Astrocyte (in vitro differentiated cells and primary cell): ENCODE results near the gene BFSP2. TPM values are rescaled to one million over a fixed set of nuclear protein-coding genes. Genes with fewer than 3 reads are reported as not detected.

ENCODE experiments used
- DNase-seq: peaks from one replicate; pipeline ENCODE4 v3.0.0-alpha.2; 2010; ENCODE audit warnings: low read depth
- FAIRE-seq: peaks from 2 replicates; lab custom pipeline; 2011; peaks lifted over from hg19 to GRCh38; lab: Jason Lieb, UNC
- H2AFZ ChIP-seq: 2 replicates; pipeline ENCODE4 v1.6.0; 2012; ENCODE audit warnings: low read depth, low read length, inconsistent platforms
- H3K27ac ChIP-seq: 2 replicates; pipeline ENCODE4 v1.5.1; 2011; ENCODE audit warnings: low read depth, low read length, inconsistent platforms
- H3K27me3 ChIP-seq: 2 replicates; pipeline ENCODE4 v1.6.0; 2011; ENCODE audit warnings: low read length, inconsistent platforms; ENCODE audit not compliant: insufficient read depth
- H3K36me3 ChIP-seq: 2 replicates; pipeline ENCODE4 v1.5.1; 2011; ENCODE audit warnings: low read length, inconsistent platforms; ENCODE audit not compliant: insufficient read depth
- H3K4me1 ChIP-seq: 2 replicates; pipeline ENCODE4 v1.5.1; 2011; ENCODE audit warnings: low read length, inconsistent platforms; ENCODE audit not compliant: insufficient read depth
- H3K4me2 ChIP-seq: 2 replicates; pipeline ENCODE4 v1.6.0; 2012; ENCODE audit warnings: low read length, inconsistent platforms
- H3K4me3 ChIP-seq: 2 replicates; pipeline ENCODE4 v1.5.1; 2011; ENCODE audit warnings: low read depth, mild to moderate bottlenecking, low read length, inconsistent platforms; ENCODE audit not compliant: insufficient read depth
- H3K79me2 ChIP-seq: 2 replicates; pipeline ENCODE4 v1.6.0; 2012; ENCODE audit warnings: mild to moderate bottlenecking, low read length, inconsistent platforms; ENCODE audit not compliant: insufficient read depth
- H3K9ac ChIP-seq: 2 replicates; pipeline ENCODE4 v1.6.0; 2012; ENCODE audit warnings: mild to moderate bottlenecking, low read length, inconsistent platforms
- H3K9me3 ChIP-seq: 2 replicates; pipeline ENCODE4 v1.5.1; 2012; ENCODE audit warnings: low read depth, mild to moderate bottlenecking, low read length, inconsistent platforms; ENCODE audit not compliant: insufficient read depth
- H4K20me1 ChIP-seq: 2 replicates; pipeline ENCODE4 v1.6.0; 2012; ENCODE audit warnings: low read length, inconsistent platforms; ENCODE audit not compliant: insufficient read depth
- H3K27ac Mint-ChIP-seq: one replicate; pipeline ENCODE4 v1.8.0; 2021; ENCODE audit warnings: mild to moderate bottlenecking, mixed read lengths; ENCODE audit not compliant: unreplicated experiment
- H3K27me3 Mint-ChIP-seq: one replicate; pipeline ENCODE4 v1.8.0; 2021; ENCODE audit warnings: low read depth, mixed read lengths; ENCODE audit not compliant: unreplicated experiment
- H3K36me3 Mint-ChIP-seq: one replicate; pipeline ENCODE4 v1.8.0; 2021; ENCODE audit warnings: low read depth, mixed read lengths; ENCODE audit not compliant: unreplicated experiment
- H3K4me1 Mint-ChIP-seq: one replicate; pipeline ENCODE4 v1.8.0; 2021; ENCODE audit warnings: low read depth, mixed read lengths; ENCODE audit not compliant: unreplicated experiment
- H3K4me3 Mint-ChIP-seq: one replicate; pipeline ENCODE4 v1.8.0; 2021; ENCODE audit warnings: mild to moderate bottlenecking, moderate library complexity, mixed read lengths; ENCODE audit not compliant: unreplicated experiment
- H3K9me3 Mint-ChIP-seq: one replicate; pipeline ENCODE4 v1.8.0; 2021; ENCODE audit warnings: mild to moderate bottlenecking, mixed read lengths; ENCODE audit not compliant: unreplicated experiment
- EZH2 ChIP-seq: IDR thresholded peaks from 2 replicates; pipeline ENCODE4 v1.6.1; 2012; ENCODE audit warnings: mild to moderate bottlenecking, low read length, inconsistent platforms; ENCODE audit not compliant: insufficient read depth
- total RNA-seq: library from RNA; stranded (reverse); gene quantifications from 2 replicates; pipeline ENCODE4 v1.2.1, GENCODE V29; 2021
- TF ChIP-seq, protein P1 (sequence below): IDR thresholded peaks from 2 replicates; pipeline ENCODE4 v1.5.1; 2011; ENCODE audit warnings: low read depth, mild to moderate bottlenecking, inconsistent platforms, low read length, moderate library complexity; ENCODE audit not compliant: insufficient read depth

Gene BFSP2
- total RNA-seq, 1 donor from 2014 or later: not detected

DNA sequence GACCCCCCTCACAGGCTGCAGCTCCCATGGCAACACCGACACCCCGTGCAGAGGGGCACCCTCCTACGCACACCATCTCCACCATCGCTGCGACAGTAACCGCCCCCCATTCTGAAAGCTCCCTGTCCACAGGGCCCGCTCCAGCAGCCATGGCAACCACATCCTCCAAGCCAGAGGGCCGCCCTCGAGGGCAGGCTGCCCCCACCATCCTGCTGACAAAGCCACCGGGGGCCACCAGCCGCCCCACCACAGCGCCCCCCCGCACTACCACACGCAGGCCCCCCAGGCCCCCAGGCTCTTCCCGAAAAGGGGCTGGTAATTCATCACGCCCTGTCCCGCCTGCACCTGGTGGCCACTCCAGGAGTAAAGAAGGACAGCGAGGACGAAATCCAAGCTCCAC lies 19.9 kb upstream of the BFSP2 start:
- TF ChIP-seq EZH2: no peak
- TF ChIP-seq, protein P1, sequence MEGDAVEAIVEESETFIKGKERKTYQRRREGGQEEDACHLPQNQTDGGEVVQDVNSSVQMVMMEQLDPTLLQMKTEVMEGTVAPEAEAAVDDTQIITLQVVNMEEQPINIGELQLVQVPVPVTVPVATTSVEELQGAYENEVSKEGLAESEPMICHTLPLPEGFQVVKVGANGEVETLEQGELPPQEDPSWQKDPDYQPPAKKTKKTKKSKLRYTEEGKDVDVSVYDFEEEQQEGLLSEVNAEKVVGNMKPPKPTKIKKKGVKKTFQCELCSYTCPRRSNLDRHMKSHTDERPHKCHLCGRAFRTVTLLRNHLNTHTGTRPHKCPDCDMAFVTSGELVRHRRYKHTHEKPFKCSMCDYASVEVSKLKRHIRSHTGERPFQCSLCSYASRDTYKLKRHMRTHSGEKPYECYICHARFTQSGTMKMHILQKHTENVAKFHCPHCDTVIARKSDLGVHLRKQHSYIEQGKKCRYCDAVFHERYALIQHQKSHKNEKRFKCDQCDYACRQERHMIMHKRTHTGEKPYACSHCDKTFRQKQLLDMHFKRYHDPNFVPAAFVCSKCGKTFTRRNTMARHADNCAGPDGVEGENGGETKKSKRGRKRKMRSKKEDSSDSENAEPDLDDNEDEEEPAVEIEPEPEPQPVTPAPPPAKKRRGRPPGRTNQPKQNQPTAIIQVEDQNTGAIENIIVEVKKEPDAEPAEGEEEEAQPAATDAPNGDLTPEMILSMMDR: no peak

DNA sequence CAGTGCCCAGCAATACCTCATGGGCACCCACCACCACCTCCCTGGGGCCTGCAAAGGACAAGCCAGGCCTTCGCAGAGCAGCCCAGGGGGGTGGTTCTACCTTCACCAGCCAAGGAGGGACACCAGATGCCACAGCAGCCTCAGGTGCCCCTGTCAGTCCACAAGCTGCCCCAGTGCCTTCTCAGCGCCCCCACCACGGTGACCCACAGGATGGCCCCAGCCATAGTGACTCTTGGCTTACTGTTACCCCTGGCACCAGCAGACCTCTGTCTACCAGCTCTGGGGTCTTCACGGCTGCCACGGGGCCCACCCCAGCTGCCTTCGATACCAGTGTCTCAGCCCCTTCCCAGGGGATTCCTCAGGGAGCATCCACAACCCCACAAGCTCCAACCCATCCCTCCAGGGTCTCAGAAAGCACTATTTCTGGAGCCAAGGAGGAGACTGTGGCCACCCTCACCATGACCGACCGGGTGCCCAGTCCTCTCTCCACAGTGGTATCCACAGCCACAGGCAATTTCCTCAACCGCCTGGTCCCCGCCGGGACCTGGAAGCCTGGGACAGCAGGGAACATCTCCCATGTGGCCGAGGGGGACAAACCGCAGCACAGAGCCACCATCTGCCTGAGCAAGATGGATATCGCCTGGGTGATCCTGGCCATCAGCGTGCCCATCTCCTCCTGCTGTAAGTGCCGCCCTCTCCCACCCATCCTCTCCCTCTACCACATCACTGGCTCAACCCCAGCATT lies 19.2 kb upstream of the BFSP2 start:
- no peak overlapping the region for H3K27ac Mint-ChIP-seq
- no peak overlapping the region for H3K9ac ChIP-seq
- no peak overlapping the region for H3K27ac ChIP-seq
- DNase-seq (no peak), FAIRE-seq (no peak)
- H3K79me2 ChIP-seq: no peaks in the 10 kb centered on the region
- H3K4me1 ChIP-seq: peaks cover 2% of the 10 kb centered on the region
- H2AFZ ChIP-seq: no peak overlapping the region
- H3K4me1 Mint-ChIP-seq: peaks cover 10% of the 10 kb centered on the region
- H3K9me3 Mint-ChIP-seq: no peaks in the 10 kb centered on the region
- H3K36me3 ChIP-seq: no peaks in the 10 kb centered on the region
- no peak overlapping the region for H3K4me3 Mint-ChIP-seq
- peaks cover 5% of the 10 kb centered on the region for H3K36me3 Mint-ChIP-seq
- peaks cover 16% of the 10 kb centered on the region for H3K27me3 Mint-ChIP-seq
- H3K4me3 ChIP-seq: no peak overlapping the region
- no peak overlapping the region for H3K4me2 ChIP-seq
- no peaks in the 10 kb centered on the region for H3K9me3 ChIP-seq
- TF ChIP-seq EZH2: no peak
- TF ChIP-seq, protein P1: no peak
- H4K20me1 ChIP-seq: no peaks in the 10 kb centered on the region
- H3K27me3 ChIP-seq: no peaks in the 10 kb centered on the region

More for the DNA sequence above, 19.9 kb upstream of the BFSP2 start:
- Histone ChIP-seq H3K4me2 (no peak overlapping the region), H3K36me3 (no peaks in the 10 kb centered on the region), H3K79me2 (no peaks in the 10 kb centered on the region), H3K9me3 (no peaks in the 10 kb centered on the region), H2AFZ (no peak overlapping the region), H3K27me3 (no peaks in the 10 kb centered on the region), H4K20me1 (no peaks in the 10 kb centered on the region), H3K9ac (no peak overlapping the region), H3K4me3 (no peak overlapping the region), H3K4me1 (peaks cover 2% of the 10 kb centered on the region), H3K27ac (no peak overlapping the region)
- H3K4me1 Mint-ChIP-seq: peaks cover 9% of the 10 kb centered on the region
- H3K9me3 Mint-ChIP-seq: no peaks in the 10 kb centered on the region
- H3K4me3 Mint-ChIP-seq: no peak overlapping the region
- H3K27me3 Mint-ChIP-seq: peaks cover 14% of the 10 kb centered on the region
- no peak overlapping the region for H3K27ac Mint-ChIP-seq
- peaks cover 5% of the 10 kb centered on the region for H3K36me3 Mint-ChIP-seq
- FAIRE-seq (no peak), DNase-seq (no peak)
